Measurements from ENCODE around the gene NPAS3. TPM values are rescaled to one million over a fixed set of nuclear protein-coding genes. Genes with fewer than 3 reads are reported as not detected.

The NPAS3 gene
- total RNA-seq, 1 experiment from 2014 or later: 0.35 TPM

DNA sequence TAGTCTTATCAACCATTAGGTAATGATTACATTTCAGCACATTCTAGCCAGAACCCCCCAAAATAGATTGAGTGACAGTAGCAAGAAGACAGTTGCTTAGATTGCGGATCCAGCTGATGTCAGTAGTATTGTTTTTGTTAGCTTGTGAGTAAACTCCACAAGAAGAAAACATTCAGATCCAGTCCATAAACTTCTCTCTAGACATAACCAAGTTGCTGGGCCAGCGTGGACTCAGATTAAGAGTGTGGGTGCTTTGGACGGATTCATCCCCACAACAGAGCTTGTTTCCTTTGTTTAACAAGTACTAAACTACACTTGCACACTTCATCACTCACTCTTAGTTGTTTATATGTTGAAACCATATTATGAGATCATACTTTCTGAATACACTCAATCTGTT lies 293.4 kb downstream of the NPAS3 start:
- Mint-ChIP-seq H3K9me3 (ENCODE audit: unreplicated experiment) (no peaks in the 10 kb centered on the region), H3K36me3 (ENCODE audit: insufficient read depth, unreplicated experiment) (peaks cover 6% of the 10 kb centered on the region), H3K4me1 (ENCODE audit: insufficient read depth, unreplicated experiment) (no peaks in the 10 kb centered on the region), H3K4me3 (ENCODE audit: unreplicated experiment) (no peak overlapping the region), H3K27ac (ENCODE audit: low read depth, unreplicated experiment) (no peak overlapping the region), H3K27me3 (ENCODE audit: insufficient read depth, unreplicated experiment) (peaks cover 57% of the 10 kb centered on the region)
- POLR2A ChIA-PET: no interaction called here
- CTCF ChIA-PET: interaction anchor here (0.7 kb wide), 1 partner anchor 12 kb away, joined by 4 read pairs; no protein-coding TSS in a partner anchor
- no peak for TF ChIP-seq CTCF (IDR thresholded peaks at IDR 0.05; ENCODE audit: unreplicated experiment)
- no peak for DNase-seq (ENCODE audit: unreplicated experiment)
- BruUV-seq (replicated peaks): no TSS peak
- intact Hi-C loops (cut with micrococcal nuclease): no loop called here

DNA sequence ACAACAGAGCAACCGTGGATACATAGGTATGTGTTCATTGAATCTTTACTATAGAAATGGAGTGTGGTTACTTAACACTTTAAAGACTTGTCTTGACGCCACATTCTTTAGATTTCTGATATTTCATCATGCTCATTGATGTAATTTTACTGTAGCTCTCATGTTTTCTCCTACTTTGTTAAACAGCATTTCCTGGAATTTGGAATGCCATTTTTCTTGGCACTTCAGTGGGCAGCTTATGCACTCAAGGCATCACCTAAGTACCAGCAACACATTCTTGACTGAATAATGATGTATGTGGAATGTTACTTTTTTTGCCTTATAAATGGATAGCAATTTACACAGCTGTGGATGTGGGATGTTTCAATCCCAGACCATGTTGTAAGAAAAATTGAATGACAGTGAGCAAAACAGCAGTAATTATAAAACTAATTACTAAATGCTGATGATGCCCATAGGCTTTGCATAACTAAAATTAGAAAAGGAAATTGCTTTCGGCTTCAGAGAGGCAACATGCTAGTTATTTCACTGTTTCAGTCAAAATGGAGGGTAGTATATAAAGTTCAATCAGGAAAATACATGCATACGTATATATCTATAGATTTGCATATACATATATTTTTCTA lies 298.5 kb downstream of the NPAS3 start:
- intact Hi-C loops (cut with micrococcal nuclease): no loop called here
- H3K36me3 Mint-ChIP-seq (ENCODE audit: insufficient read depth, unreplicated experiment): peaks cover 6% of the 10 kb centered on the region
- H3K27ac Mint-ChIP-seq (ENCODE audit: low read depth, unreplicated experiment): no peak overlapping the region
- H3K27me3 Mint-ChIP-seq (ENCODE audit: insufficient read depth, unreplicated experiment): peaks cover 23% of the 10 kb centered on the region
- no peaks in the 10 kb centered on the region for H3K9me3 Mint-ChIP-seq (ENCODE audit: unreplicated experiment)
- CTCF ChIA-PET: no interaction called here
- POLR2A ChIA-PET: no interaction called here
- H3K4me3 Mint-ChIP-seq (ENCODE audit: unreplicated experiment): no peak overlapping the region
- BruUV-seq (replicated peaks): no TSS peak
- H3K4me1 Mint-ChIP-seq (ENCODE audit: insufficient read depth, unreplicated experiment): no peaks in the 10 kb centered on the region
- DNase-seq (ENCODE audit: unreplicated experiment): no peak
- TF ChIP-seq CTCF (IDR thresholded peaks at IDR 0.05; ENCODE audit: unreplicated experiment): no peak

DNA sequence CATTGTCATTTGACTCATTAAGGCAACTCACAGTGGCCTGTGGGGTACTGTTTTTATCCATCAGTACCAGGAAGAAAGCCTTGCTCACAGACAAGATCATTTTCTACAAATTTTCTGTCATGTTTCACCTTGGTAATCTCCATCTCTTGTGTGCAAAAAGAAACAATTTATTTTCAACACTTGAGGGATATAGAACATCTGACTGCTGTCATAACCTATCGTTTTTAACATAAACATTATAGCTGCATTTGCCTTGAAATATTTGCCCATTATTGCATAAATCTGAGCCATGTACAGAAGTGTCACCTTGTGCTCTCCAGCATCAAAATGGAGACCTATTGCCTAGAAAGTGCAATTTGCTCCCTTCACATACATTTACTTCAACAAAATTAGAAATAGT lies 300.8 kb downstream of the NPAS3 start:
- ChIA-PET POLR2A (no interaction called here), CTCF (interaction anchor here (0.6 kb wide), 1 partner anchor 76 kb away, joined by 3 read pairs; no protein-coding TSS in a partner anchor)
- BruUV-seq (replicated peaks): no TSS peak
- H3K27me3 Mint-ChIP-seq (ENCODE audit: insufficient read depth, unreplicated experiment): peaks cover 13% of the 10 kb centered on the region
- DNase-seq (ENCODE audit: unreplicated experiment): no peak
- no peak overlapping the region for H3K4me3 Mint-ChIP-seq (ENCODE audit: unreplicated experiment)
- intact Hi-C loops (cut with micrococcal nuclease): no loop called here
- peaks cover 6% of the 10 kb centered on the region for H3K36me3 Mint-ChIP-seq (ENCODE audit: insufficient read depth, unreplicated experiment)
- no peaks in the 10 kb centered on the region for H3K4me1 Mint-ChIP-seq (ENCODE audit: insufficient read depth, unreplicated experiment)
- TF ChIP-seq CTCF (IDR thresholded peaks at IDR 0.05; ENCODE audit: unreplicated experiment): no peak
- no peak overlapping the region for H3K27ac Mint-ChIP-seq (ENCODE audit: low read depth, unreplicated experiment)
- no peaks in the 10 kb centered on the region for H3K9me3 Mint-ChIP-seq (ENCODE audit: unreplicated experiment)

GRCh38 chr14:33240466-33240865 lies 301.8 kb downstream of the NPAS3 start:
- no peak overlapping the region for H3K4me3 Mint-ChIP-seq (ENCODE audit: unreplicated experiment)
- no TSS peak for BruUV-seq (replicated peaks)
- no peak for TF ChIP-seq CTCF (IDR thresholded peaks at IDR 0.05; ENCODE audit: unreplicated experiment)
- no peak overlapping the region for H3K27ac Mint-ChIP-seq (ENCODE audit: low read depth, unreplicated experiment)
- DNase-seq (ENCODE audit: unreplicated experiment): no peak
- H3K4me1 Mint-ChIP-seq (ENCODE audit: insufficient read depth, unreplicated experiment): no peaks in the 10 kb centered on the region
- no peaks in the 10 kb centered on the region for H3K9me3 Mint-ChIP-seq (ENCODE audit: unreplicated experiment)
- intact Hi-C loops (cut with micrococcal nuclease): no loop called here
- H3K27me3 Mint-ChIP-seq (ENCODE audit: insufficient read depth, unreplicated experiment): peaks cover 3% of the 10 kb centered on the region
- H3K36me3 Mint-ChIP-seq (ENCODE audit: insufficient read depth, unreplicated experiment): no peaks in the 10 kb centered on the region
- ChIA-PET POLR2A (no interaction called here), CTCF (no interaction called here)
